ENCODE data around the gene CIDEB.

Gene CIDEB

GRCh38 chr14:24353559-24354481 lies 46.0 kb upstream of the CIDEB start:
- H4K20me1 ChIP-seq (ENCODE audit: insufficient read depth) = no peaks in the 10 kb centered on the region
- no peak overlapping the region for H2AFZ ChIP-seq (ENCODE audit: low read depth)
- no peaks in the 10 kb centered on the region for H3K27me3 ChIP-seq (ENCODE audit: insufficient read depth, low read depth)
- no peak overlapping the region for H3K4me2 ChIP-seq
- no peak overlapping the region for H3K27ac ChIP-seq
- no peak overlapping the region for H3K4me3 ChIP-seq (IDR thresholded peaks at IDR 0.05; ENCODE audit: insufficient read depth, low read depth, low read length)
- no peaks in the 10 kb centered on the region for H3K36me3 ChIP-seq (ENCODE audit: insufficient read depth)
- no peak for TF ChIP-seq CTCF (conservative IDR thresholded peaks at IDR 0.05; ENCODE audit: low read depth, low read length)
- no peak overlapping the region for H3K9ac ChIP-seq
- H3K79me2 ChIP-seq (ENCODE audit: insufficient read depth, low read depth) = no peaks in the 10 kb centered on the region
- H3K4me1 ChIP-seq (ENCODE audit: low read depth, poor library complexity, severe bottlenecking) = no peaks in the 10 kb centered on the region

- no peak overlapping the region for H3K27ac ChIP-seq
- H3K4me3 ChIP-seq (IDR thresholded peaks at IDR 0.05; ENCODE audit: insufficient read depth, low read depth, low read length) = no peak overlapping the region
- no peaks in the 10 kb centered on the region for H4K20me1 ChIP-seq (ENCODE audit: insufficient read depth)
- TF ChIP-seq CTCF (conservative IDR thresholded peaks at IDR 0.05; ENCODE audit: low read depth, low read length) = no peak
- H3K4me2 ChIP-seq = no peak overlapping the region
- H3K79me2 ChIP-seq (ENCODE audit: insufficient read depth, low read depth) = no peaks in the 10 kb centered on the region
- H2AFZ ChIP-seq (ENCODE audit: low read depth) = no peak overlapping the region
- H3K9ac ChIP-seq = no peak overlapping the region
- H3K4me1 ChIP-seq (ENCODE audit: low read depth, poor library complexity, severe bottlenecking) = no peaks in the 10 kb centered on the region
- no peaks in the 10 kb centered on the region for H3K27me3 ChIP-seq (ENCODE audit: insufficient read depth, low read depth)
- no peaks in the 10 kb centered on the region for H3K36me3 ChIP-seq (ENCODE audit: insufficient read depth)
Observed at GRCh38 chr14:24351517-24351916, 43.7 kb upstream of the CIDEB start.

GRCh38 chr14:24349742-24350141 lies 42.0 kb upstream of the CIDEB start:
- no peak for TF ChIP-seq CTCF (conservative IDR thresholded peaks at IDR 0.05; ENCODE audit: low read depth, low read length)
- Histone ChIP-seq H3K4me3 (IDR thresholded peaks at IDR 0.05; ENCODE audit: insufficient read depth, low read depth, low read length) (no peak overlapping the region), H3K9ac (no peak overlapping the region), H3K79me2 (ENCODE audit: insufficient read depth, low read depth) (no peaks in the 10 kb centered on the region), H3K27ac (no peak overlapping the region), H3K36me3 (ENCODE audit: insufficient read depth) (no peaks in the 10 kb centered on the region), H2AFZ (ENCODE audit: low read depth) (no peak overlapping the region), H3K27me3 (ENCODE audit: insufficient read depth, low read depth) (no peaks in the 10 kb centered on the region), H3K4me2 (no peak overlapping the region), H4K20me1 (ENCODE audit: insufficient read depth) (no peaks in the 10 kb centered on the region), H3K4me1 (ENCODE audit: low read depth, poor library complexity, severe bottlenecking) (no peaks in the 10 kb centered on the region)

GRCh38 chr14:24348186-24348585 lies 40.4 kb upstream of the CIDEB start:
- no peak overlapping the region for H3K4me2 ChIP-seq
- TF ChIP-seq CTCF (conservative IDR thresholded peaks at IDR 0.05; ENCODE audit: low read depth, low read length) = no peak
- no peaks in the 10 kb centered on the region for H4K20me1 ChIP-seq (ENCODE audit: insufficient read depth)
- H3K79me2 ChIP-seq (ENCODE audit: insufficient read depth, low read depth) = no peaks in the 10 kb centered on the region
- no peak overlapping the region for H3K4me3 ChIP-seq (IDR thresholded peaks at IDR 0.05; ENCODE audit: insufficient read depth, low read depth, low read length)
- no peaks in the 10 kb centered on the region for H3K27me3 ChIP-seq (ENCODE audit: insufficient read depth, low read depth)
- H3K4me1 ChIP-seq (ENCODE audit: low read depth, poor library complexity, severe bottlenecking) = no peaks in the 10 kb centered on the region
- H3K9ac ChIP-seq = no peak overlapping the region
- no peak overlapping the region for H2AFZ ChIP-seq (ENCODE audit: low read depth)
- no peak overlapping the region for H3K27ac ChIP-seq
- no peaks in the 10 kb centered on the region for H3K36me3 ChIP-seq (ENCODE audit: insufficient read depth)
